ENCODE data around the gene ZSCAN22.
"Not testable (repeated sequence)": the region's sequence is repeated elsewhere in the genome, so short reads cannot be mapped to it uniquely, and the experiment has no call there.

The ZSCAN22 gene

GRCh38 chr19:58326914-58327726, at the start of gene ZSCAN22:
ZSCAN22 (plus strand) TSS chr19:58326994; CDS start chr19:58334803, 7,809 bp downstream.
- peak; percentile 79 for DNase-seq

GRCh38 chr19:58277197-58277596, 49.6 kb upstream of the ZSCAN22 start:
- DNase-seq = no peak

GRCh38 chr19:58277748-58278540, 48.9 kb upstream of the ZSCAN22 start:
- DNase-seq = no peak

GRCh38 chr19:58278541-58279041, 48.2 kb upstream of the ZSCAN22 start, which contains the start of gene ZNF8:
ZNF8 (plus strand) TSS chr19:58278955; CDS start chr19:58279082, 127 bp downstream.
- peak; percentile 98 for DNase-seq

- DNase-seq = no peak
Measured at GRCh38 chr19:58279042-58279924, 47.5 kb upstream of the ZSCAN22 start.

GRCh38 chr19:58279925-58280316, 46.9 kb upstream of the ZSCAN22 start:
- DNase-seq = no peak

- DNase-seq = no peak
Measured at GRCh38 chr19:58284199-58284598, 42.6 kb upstream of the ZSCAN22 start.

- DNase-seq = no peak
Measured at GRCh38 chr19:58291943-58292342, 34.9 kb upstream of the ZSCAN22 start.

GRCh38 chr19:58294743-58295374, 31.9 kb upstream of the ZSCAN22 start:
- DNase-seq = no peak

- DNase-seq = no peak
Measured at GRCh38 chr19:58296104-58296503, 30.7 kb upstream of the ZSCAN22 start.

GRCh38 chr19:58300620-58301019, 26.2 kb upstream of the ZSCAN22 start:
- no peak for DNase-seq

GRCh38 chr19:58304255-58304654, 22.5 kb upstream of the ZSCAN22 start:
- no peak for DNase-seq

GRCh38 chr19:58304748-58305064, 22.1 kb upstream of the ZSCAN22 start:
- DNase-seq = no peak

- DNase-seq = peak; percentile 95
Measured at GRCh38 chr19:58305065-58305931, 21.5 kb upstream of the ZSCAN22 start, which contains the start of gene ERVK3-1. ERVK3-1 (plus strand) TSS chr19:58305377; CDS start chr19:58312169, 6,792 bp downstream.

- DNase-seq = no peak
Measured at GRCh38 chr19:58305932-58306323, 20.9 kb upstream of the ZSCAN22 start.

- no peak for DNase-seq
Measured at GRCh38 chr19:58307736-58308135, 19.1 kb upstream of the ZSCAN22 start.

GRCh38 chr19:58310685-58311084, 16.1 kb upstream of the ZSCAN22 start:
- not testable (repeated sequence) for DNase-seq

GRCh38 chr19:58311345-58311865, 15.4 kb upstream of the ZSCAN22 start:
- no peak for DNase-seq

- DNase-seq = no peak
Measured at GRCh38 chr19:58315580-58315979, 11.2 kb upstream of the ZSCAN22 start.

- no peak for DNase-seq
Measured at GRCh38 chr19:58317476-58318072, 9.2 kb upstream of the ZSCAN22 start.

- DNase-seq = no peak
Measured at GRCh38 chr19:58318297-58318696, 8.5 kb upstream of the ZSCAN22 start.

All from GDM1 (cell line).